Measurements from ENCODE around the gene ENOX1.
"Not testable (repeated sequence)": the region's sequence is repeated elsewhere in the genome, so short reads cannot be mapped to it uniquely, and the experiment has no call there.

Gene ENOX1

GRCh38 chr13:43374621-43375020 is 412.2 kb downstream of the ENOX1 start:
- DNase-seq = no peak

- no peak for DNase-seq
These were observed 413.4 kb downstream of the ENOX1 start for GRCh38 chr13:43373400-43373799.

DNA sequence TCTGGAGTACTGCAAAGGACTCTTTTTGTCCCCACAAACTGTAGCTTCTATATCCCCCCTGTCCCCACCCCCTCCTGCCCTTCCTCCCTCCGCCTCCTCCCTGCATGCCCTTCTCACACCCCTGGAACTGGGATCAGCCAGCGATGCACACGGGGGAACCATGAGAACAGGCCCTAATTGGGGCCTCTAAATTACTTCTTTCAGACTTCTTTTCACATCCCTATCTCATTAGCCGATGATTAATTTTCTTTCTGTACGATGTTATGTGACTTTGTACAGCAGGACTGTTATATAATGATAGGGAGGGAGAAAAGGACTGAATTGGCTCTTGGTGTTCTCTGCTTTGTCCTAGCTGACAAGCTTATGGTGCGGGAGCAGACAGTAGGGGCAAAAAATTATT is 415.9 kb downstream of the ENOX1 start:
- no peak for DNase-seq

GRCh38 chr13:43369319-43369718 is 417.5 kb downstream of the ENOX1 start:
- no peak for DNase-seq

GRCh38 chr13:43368003-43368402 is 418.8 kb downstream of the ENOX1 start:
- DNase-seq = no peak

DNA sequence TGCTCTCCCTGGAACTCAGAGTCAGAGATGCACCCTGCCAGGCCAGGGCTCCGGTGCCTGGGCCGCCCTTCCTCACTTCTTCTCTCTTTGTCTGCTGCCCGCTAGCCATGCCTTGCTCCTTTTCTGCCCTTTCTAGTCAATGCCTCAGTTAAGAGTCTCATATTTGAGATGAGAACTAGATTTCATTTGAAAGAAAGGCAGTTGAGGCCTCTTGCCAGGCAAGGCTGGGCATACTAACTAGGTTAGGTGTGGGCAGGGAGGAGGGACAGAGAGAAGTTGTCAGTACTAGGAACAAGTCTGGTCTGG is 421.8 kb downstream of the ENOX1 start:
- no peak for DNase-seq

GRCh38 chr13:43364210-43365038 is 422.3 kb downstream of the ENOX1 start:
- no peak for DNase-seq

DNA sequence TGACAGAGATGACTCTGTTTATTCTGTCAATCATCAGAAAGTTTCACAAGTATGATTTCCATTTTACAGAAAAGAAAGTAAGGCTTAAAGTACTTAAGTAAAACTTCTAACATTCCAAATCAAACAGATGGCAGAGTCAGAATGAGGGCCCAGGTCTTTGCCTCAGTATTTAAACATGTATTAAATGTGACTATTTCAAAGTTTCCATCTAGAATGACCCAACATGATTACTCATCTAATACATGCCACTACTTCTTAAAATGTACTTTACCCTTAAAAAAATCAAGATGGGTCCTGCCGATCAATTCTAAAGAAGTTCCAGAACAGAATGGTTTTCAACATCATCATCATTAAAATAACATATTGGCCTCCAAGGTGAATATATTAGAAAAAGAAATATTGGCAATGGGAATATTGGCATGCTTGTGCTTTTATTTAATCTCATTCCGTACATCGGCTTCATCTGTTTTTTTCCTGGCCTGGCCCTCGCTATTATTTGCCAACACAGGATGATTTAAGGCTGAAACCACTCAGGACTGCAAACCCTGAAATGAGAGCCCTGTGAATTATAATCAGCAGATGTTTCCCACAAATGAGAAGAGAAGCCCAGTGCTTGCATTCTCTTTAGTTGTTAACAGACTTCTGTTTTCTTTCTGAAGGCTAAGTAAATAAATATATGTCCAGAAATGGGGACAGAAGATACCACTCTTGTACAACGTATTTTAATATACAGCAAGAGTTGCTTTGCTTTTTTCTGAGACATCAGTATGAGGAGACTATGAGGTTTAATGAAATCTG is 423.4 kb downstream of the ENOX1 start:
- DNase-seq = no peak

- no peak for DNase-seq
These were observed 424.2 kb downstream of the ENOX1 start for GRCh38 chr13:43362556-43362955.

DNA sequence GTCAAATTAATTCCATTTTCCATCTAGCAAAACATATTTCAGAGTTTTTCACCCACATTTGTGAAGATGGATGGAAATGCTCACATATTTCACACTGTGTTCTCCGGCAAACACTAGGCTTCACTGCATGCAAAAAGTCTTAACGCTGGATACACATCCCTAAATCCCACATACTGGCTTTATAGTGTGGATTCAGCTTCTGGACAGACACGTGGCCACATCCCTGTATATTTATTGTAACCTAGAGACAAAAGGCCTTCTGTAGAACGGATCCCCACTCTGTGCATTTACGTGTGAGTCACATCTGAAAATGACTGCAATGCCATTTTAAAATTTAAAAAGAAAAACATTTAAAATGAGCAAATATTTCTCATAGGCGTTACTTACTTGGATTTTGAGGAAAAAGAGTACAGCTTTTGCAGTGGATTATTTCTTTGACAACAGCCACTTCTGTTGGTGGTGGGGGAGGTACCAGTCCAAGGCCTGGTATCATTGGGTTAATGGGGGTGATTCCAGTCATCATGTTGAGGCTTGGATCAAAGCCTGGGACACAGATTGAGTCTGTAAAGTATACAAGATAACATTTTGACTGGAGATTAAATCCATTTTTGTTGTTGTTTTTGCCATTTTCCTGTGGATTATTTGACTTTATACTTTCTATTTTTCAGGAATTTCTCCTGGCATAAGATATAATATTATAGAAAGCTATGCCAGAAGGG is 425.7 kb downstream of the ENOX1 start:
- no peak for DNase-seq

DNA sequence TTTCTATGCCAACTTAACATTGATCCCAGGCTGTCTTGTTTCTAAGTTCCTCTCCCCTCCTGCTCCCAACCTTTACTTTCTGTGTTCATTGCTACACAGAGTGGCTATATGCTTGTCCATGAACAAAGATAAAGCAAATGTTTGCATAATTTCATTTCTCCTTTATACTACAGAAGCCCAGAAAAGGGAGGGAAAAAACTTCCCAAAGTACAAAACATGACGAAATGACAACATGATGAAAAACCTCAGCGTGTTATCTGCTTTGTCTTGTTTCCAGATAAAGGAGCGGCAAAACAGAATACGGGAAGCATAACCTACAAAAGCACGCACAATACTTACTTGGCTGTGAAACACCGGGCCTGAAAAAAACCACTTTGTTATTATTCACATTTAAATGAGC is 426.6 kb downstream of the ENOX1 start:
- no peak for DNase-seq

GRCh38 chr13:43359536-43359935 is 427.2 kb downstream of the ENOX1 start:
- no peak for DNase-seq

GRCh38 chr13:43357564-43357963 is 429.2 kb downstream of the ENOX1 start:
- DNase-seq = no peak

DNA sequence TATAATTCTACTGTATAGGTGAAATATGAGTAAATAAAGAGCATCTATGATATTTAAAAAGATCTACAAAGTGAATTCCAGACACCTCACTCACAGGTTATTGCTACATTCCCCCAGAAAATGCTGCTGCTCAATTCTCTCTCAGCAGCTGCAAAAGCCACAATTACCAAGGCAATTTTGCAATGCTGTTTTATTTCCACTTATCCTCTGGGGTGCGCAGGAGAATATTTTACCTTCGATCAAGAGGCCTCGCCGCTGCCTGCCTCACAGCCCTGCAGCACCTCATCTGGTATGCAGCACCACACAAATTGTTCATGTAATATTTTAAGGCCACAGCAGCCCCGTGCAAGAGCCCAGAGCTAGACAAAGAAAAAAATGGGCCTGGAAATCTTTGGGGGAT is 430.2 kb downstream of the ENOX1 start:
- no peak for DNase-seq

GRCh38 chr13:43355774-43356173 is 431.0 kb downstream of the ENOX1 start:
- no peak for DNase-seq

- no peak for DNase-seq
These were observed 432.4 kb downstream of the ENOX1 start for GRCh38 chr13:43354153-43354945.

- no peak for DNase-seq
These were observed 433.1 kb downstream of the ENOX1 start for GRCh38 chr13:43353631-43354030.

DNA sequence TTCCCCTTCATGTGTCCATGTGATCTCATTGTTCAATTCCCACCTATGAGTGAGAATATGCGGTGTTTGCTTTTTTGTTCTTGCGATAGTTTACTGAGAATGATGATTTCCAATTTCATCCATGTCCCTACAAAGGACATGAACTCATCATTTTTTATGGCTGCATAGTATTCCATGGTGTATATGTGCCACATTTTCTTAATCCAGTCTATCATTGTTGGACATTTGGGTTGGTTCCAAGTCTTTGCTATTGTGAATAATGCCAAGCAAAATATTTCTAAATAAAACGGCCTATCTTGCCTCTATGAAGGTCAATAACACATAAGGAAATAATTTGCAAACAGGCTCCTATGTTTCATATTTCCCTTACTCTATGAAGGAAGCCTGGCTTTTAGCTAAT is 435.2 kb downstream of the ENOX1 start:
- DNase-seq = not testable (repeated sequence)

DNA sequence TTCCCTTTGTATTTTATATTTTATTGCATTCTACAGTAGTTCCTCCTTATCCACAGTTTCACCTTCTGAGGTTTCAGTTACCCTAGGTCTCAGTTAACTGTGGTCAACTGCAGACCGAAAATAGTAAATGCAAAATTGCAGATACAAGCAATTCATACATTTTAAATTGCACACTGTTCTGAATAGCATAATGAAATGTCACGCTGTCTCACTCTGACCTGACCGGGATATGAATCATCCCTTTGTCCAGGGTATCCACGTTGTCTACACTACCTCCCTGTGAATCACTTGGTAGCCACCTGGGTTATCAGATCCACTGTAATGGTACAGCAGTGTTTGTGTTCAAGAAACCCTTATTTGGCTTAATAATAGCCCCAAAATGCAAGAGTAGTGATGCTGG is 438.4 kb downstream of the ENOX1 start:
- DNase-seq = no peak

GRCh38 chr13:43347877-43348276 is 438.9 kb downstream of the ENOX1 start:
- DNase-seq = no peak

DNA sequence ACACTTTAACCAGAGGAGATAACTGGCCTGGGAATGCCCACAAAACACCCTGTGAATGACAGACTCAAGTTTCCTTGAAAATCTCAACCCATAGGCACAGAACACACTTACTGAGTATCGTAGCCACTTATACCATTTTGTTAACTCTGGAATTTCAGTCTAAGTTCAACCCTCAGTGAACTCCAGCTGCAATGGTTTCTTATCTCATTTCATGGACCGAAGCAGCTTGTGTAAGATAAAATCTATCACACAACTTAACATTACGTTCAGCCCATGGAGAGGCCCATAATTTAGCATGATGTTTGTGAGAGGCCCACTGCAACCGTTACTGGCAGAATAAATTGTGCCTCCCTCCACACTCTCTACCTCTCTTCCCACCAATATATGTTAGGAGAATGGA is 440.3 kb downstream of the ENOX1 start:
- no peak for DNase-seq

- no peak for DNase-seq
These were observed 443.1 kb downstream of the ENOX1 start for GRCh38 chr13:43343645-43344044.
